Activated CD4-positive, alpha-beta memory T cell treated with anti-CD3 and anti-CD28 coated beads for 36 hours (primary cell): ENCODE measurements around the gene LHFPL2. TPM values are rescaled to one million over a fixed set of nuclear protein-coding genes. Genes with fewer than 3 reads are reported as not detected.

Source experiments
- CTCF ChIA-PET: fragments of 350-600 bp; sonication (Branson Sonifier 250); formaldehyde crosslinking; loops from one replicate; lab custom pipeline; 2021; ENCODE audit warnings: antibody characterized with exemption, inconsistent platforms; lab: Charles Lee
- POLR2A ChIA-PET: fragments of 350-600 bp; sonication (Branson Sonifier 250); formaldehyde crosslinking; loops from one replicate; lab custom pipeline; 2021; ENCODE audit warnings: antibody characterized with exemption; lab: Charles Lee
- DNase-seq: peaks from one replicate; pipeline ENCODE4 v3.0.0-alpha.2; 2020
- H3K27ac Mint-ChIP-seq: one replicate; pipeline ENCODE4 v1.8.0; 2021; ENCODE audit warnings: mixed read lengths
- H3K27me3 Mint-ChIP-seq: one replicate; pipeline ENCODE4 v1.8.0; 2021; ENCODE audit warnings: mixed read lengths
- H3K36me3 Mint-ChIP-seq: one replicate; pipeline ENCODE4 v1.8.0; 2021; ENCODE audit warnings: mixed read lengths
- H3K4me1 Mint-ChIP-seq: one replicate; pipeline ENCODE4 v1.8.0; 2021; ENCODE audit warnings: low read depth, mixed read lengths
- H3K4me3 Mint-ChIP-seq: one replicate; pipeline ENCODE4 v1.8.0; 2021; ENCODE audit warnings: mild to moderate bottlenecking, mixed read lengths
- H3K9me3 Mint-ChIP-seq: one replicate; pipeline ENCODE4 v1.8.0; 2021; ENCODE audit warnings: mixed read lengths
- intact Hi-C: fragments of 100-400 bp; cut with micrococcal nuclease; formaldehyde crosslinking; loops from one replicate; pipeline ENCODE4 v1.15.1; 2023
- total RNA-seq, 2 experiments: library from RNA; stranded (reverse); gene quantifications; one replicate each; pipeline ENCODE4 v1.2.3, GENCODE V29; 2021

Gene LHFPL2
- total RNA-seq, 2 experiments from 2014 or later: 0.05 to 0.19 TPM

DNA sequence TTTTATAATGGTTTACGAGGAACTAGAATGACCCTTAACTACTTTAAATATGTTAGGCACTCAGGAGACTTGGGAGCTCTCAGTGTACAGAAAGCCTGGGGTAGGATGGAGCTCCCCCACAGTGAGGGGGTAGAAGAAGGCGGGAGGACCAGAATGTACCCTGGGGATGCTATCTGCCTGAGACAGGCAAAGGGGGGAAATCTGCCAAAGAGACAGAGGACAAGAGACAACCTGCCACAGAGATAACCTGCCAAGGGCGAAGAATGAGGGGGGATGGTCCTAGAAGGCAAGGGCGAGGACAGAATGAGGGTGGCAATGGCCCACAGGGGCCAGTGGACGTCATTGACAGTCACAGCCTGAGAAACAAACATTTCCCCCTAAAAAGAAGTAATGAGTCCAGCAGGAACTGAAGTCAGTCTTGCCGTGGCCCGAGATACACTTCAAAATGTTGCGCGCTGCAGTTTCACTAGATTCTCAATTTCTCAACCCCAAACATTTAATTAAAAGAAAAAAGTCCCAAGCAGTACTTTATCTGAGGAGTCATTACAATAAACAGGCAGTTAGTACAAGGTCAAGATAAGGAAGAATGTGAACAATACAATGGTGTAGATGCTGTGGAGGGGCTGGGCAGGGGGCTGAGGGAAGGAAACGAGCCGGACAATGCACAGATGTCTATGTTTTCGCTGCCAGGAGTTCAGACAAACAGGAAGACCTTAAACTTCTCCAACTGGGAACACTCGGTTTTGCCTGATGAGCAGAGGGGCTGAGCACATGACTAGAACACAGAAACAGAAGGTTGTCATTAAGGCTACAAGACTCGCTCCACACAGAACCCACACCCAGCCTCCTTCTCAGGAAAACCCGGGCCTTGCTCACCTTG, 125.0 kb downstream of the LHFPL2 start:
- Mint-ChIP-seq H3K4me1 (peaks cover 2% of the 10 kb centered on the region), H3K36me3 (no peaks in the 10 kb centered on the region), H3K9me3 (no peaks in the 10 kb centered on the region), H3K27me3 (peaks cover 19% of the 10 kb centered on the region), H3K4me3 (no peak overlapping the region), H3K27ac (no peak overlapping the region)
- POLR2A ChIA-PET: no interaction called here
- DNase-seq: no peak
- CTCF ChIA-PET: no interaction called here
- intact Hi-C loops: no loop called here

- POLR2A ChIA-PET: no interaction called here
- H3K9me3 Mint-ChIP-seq: no peaks in the 10 kb centered on the region
- H3K4me1 Mint-ChIP-seq: peaks cover 2% of the 10 kb centered on the region
- H3K27ac Mint-ChIP-seq: no peak overlapping the region
- no peak overlapping the region for H3K4me3 Mint-ChIP-seq
- H3K27me3 Mint-ChIP-seq: peaks cover 20% of the 10 kb centered on the region
- DNase-seq: no peak
- CTCF ChIA-PET: no interaction called here
- intact Hi-C loops: no loop called here
- H3K36me3 Mint-ChIP-seq: no peaks in the 10 kb centered on the region
Measured at GRCh38 chr5:78522476-78523260, 125.9 kb downstream of the LHFPL2 start.

- Mint-ChIP-seq H3K27ac (no peak overlapping the region), H3K4me3 (no peak overlapping the region), H3K4me1 (peaks cover 2% of the 10 kb centered on the region), H3K9me3 (no peaks in the 10 kb centered on the region), H3K36me3 (no peaks in the 10 kb centered on the region), H3K27me3 (peaks cover 26% of the 10 kb centered on the region)
- POLR2A ChIA-PET: no interaction called here
- intact Hi-C loops: no loop called here
- CTCF ChIA-PET: no interaction called here
- DNase-seq: no peak
Measured at GRCh38 chr5:78521455-78521854, 127.1 kb downstream of the LHFPL2 start.

DNA sequence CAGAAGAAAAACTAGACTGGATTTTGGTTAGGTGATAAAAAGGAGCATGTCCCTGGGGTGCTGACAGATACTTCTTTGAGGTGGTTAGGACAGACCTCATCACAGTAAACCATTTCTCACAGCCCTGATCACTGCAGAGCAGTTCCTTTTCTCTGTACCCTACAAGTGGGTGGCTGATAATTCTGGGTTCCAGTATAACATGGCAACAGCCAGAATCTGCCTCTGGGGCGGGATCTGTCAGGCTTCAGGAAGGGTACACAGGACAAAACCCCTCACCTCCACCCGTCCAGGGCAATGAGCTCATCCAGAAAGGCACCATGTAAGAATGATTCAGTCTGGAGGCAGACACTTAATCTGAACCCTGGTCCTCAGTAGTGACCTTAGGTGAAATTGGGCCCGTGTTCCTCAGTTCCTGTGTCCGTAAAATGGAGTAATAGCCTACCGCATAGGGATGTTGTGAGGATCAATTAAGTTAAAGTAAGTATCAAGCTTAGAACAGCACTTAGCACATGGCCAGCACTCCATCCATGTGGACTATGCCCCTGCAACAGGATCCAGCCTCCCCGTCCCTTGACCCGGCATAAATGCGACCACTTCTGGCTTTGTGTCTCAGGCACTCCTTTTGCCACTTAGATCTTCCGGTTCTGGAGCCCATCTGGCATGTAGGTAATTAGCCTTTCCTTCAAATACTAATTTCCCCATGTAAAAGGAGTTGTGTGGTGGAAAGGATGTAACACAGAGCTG, 129.2 kb downstream of the LHFPL2 start:
- H3K36me3 Mint-ChIP-seq: no peaks in the 10 kb centered on the region
- CTCF ChIA-PET: interaction anchor here (0.6 kb wide), 1 partner anchor 466 kb away, joined by 3 read pairs; no protein-coding TSS in a partner anchor
- POLR2A ChIA-PET: no interaction called here
- intact Hi-C loops: no loop called here
- H3K4me1 Mint-ChIP-seq: no peaks in the 10 kb centered on the region
- no peak overlapping the region for H3K4me3 Mint-ChIP-seq
- peaks cover 30% of the 10 kb centered on the region for H3K27me3 Mint-ChIP-seq
- no peaks in the 10 kb centered on the region for H3K9me3 Mint-ChIP-seq
- H3K27ac Mint-ChIP-seq: no peak overlapping the region
- no peak for DNase-seq

DNA sequence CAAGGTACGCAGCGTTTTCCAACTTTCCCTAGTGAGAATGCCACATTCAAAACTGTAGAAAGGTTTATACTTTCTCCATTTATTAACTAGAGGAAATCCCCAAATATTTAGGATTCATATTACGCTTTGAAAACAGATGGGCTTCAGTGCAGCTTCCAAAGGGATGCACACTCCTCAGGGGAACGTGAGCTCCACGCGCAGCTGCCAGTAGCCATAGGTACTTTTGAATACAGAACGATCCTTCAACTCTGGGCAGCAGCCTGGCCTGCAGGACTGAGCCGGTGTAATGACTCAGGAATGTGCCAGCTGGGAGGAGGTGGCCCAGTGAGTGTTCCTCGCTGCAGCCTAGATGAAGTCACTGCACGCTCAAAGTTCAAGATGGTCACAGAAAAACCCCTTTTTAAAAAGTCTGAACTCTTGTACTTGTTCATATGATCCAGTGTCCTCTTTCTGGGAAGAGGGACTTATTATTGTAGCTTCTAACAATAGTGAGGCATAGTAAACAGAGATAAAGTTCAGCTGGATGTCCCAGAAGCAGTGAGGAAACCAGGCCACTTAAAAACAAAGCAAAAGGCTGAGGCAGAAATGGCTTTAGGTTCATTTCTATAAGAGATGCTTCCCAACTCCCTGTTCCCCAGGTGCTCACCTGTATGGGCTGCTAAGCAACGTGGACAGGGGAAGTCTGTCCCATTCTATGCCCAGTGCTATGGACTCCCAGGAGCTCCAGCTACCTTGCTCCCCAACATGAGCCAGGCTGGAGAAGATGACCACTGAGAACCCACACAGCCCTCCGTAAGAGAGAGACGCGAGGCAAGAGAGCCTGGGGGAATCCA, 130.0 kb downstream of the LHFPL2 start:
- ChIA-PET POLR2A (no interaction called here), CTCF (no interaction called here)
- H3K9me3 Mint-ChIP-seq: no peaks in the 10 kb centered on the region
- H3K36me3 Mint-ChIP-seq: no peaks in the 10 kb centered on the region
- peaks cover 35% of the 10 kb centered on the region for H3K27me3 Mint-ChIP-seq
- intact Hi-C loops: no loop called here
- DNase-seq: no peak
- H3K4me3 Mint-ChIP-seq: no peak overlapping the region
- no peak overlapping the region for H3K27ac Mint-ChIP-seq
- H3K4me1 Mint-ChIP-seq: no peaks in the 10 kb centered on the region

DNA sequence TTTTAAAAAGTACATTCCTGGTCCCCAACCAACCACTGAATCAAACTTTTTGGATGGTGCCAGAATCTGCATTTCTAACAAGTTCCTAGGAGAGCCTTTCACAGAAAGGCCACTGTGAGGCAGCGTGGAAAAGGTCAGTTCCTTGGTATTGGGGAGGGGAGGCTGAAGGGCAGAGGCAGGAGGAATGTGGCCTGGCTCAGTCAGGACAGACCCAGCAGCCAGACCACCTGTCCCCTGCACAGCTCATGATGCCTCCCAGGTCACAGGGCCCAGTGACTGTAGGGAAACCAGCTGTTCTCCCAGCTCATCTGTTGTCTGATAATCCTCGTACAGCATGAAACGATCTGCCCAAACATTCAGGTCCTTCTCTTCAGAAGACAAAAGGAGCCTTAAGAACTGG, 132.9 kb downstream of the LHFPL2 start:
- Mint-ChIP-seq H3K36me3 (no peaks in the 10 kb centered on the region), H3K27ac (no peak overlapping the region), H3K4me1 (no peaks in the 10 kb centered on the region), H3K27me3 (peaks cover 37% of the 10 kb centered on the region), H3K4me3 (no peak overlapping the region), H3K9me3 (no peaks in the 10 kb centered on the region)
- POLR2A ChIA-PET: no interaction called here
- no peak for DNase-seq
- intact Hi-C loops: no loop called here
- CTCF ChIA-PET: no interaction called here

DNA sequence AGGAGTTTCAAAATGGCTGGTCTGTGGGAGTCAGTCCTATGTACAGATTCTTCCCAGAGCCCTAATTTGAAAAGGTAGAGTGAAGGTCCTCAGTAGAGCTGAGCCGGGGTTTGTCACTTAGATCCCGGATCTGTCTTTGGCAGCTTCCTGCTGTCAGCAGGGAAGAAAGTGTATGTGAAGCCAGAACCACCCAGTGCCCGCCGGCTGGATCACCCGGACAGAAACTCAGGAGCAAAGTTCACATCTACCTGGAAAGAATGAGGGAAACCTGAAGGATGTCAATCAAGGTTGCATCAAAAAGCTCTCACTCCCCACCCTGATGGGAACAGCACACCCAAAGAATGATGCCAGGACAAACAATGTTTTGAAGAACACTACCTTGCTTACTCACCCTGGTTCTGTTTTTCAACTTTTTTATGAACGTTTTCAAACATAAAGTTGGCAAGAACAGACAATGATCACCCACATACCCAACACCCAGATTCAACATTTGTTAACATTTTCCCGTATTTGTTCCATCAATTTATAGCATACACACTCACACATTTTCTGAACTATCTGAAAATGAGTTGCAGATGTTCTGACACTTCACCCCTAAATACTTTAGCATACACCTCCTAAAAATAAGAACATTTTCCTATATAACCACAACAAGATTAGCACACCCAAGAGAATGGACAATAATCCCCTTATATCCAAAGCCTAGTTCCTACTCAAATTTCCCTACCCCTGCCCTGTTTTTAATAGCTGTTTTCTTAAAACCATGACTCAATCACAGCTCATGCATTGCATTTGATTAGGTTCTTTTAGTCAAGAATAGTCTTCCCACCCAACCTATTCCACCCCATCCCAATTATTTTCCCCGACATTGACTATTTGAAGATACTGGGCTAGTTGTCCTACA, 133.9 kb downstream of the LHFPL2 start:
- CTCF ChIA-PET: no interaction called here
- intact Hi-C loops: no loop called here
- POLR2A ChIA-PET: no interaction called here
- Mint-ChIP-seq H3K27me3 (peaks cover 38% of the 10 kb centered on the region), H3K4me3 (no peak overlapping the region), H3K36me3 (no peaks in the 10 kb centered on the region), H3K27ac (no peak overlapping the region), H3K9me3 (no peaks in the 10 kb centered on the region), H3K4me1 (peaks cover 6% of the 10 kb centered on the region)
- no peak for DNase-seq

GRCh38 chr5:78513441-78513840, 135.1 kb downstream of the LHFPL2 start:
- intact Hi-C loops: no loop called here
- no peak overlapping the region for H3K27ac Mint-ChIP-seq
- H3K4me1 Mint-ChIP-seq: peaks cover 13% of the 10 kb centered on the region
- POLR2A ChIA-PET: no interaction called here
- H3K4me3 Mint-ChIP-seq: no peak overlapping the region
- H3K9me3 Mint-ChIP-seq: no peaks in the 10 kb centered on the region
- peaks cover 44% of the 10 kb centered on the region for H3K27me3 Mint-ChIP-seq
- no peaks in the 10 kb centered on the region for H3K36me3 Mint-ChIP-seq
- CTCF ChIA-PET: no interaction called here
- DNase-seq: no peak

- H3K27me3 Mint-ChIP-seq: peaks cover 42% of the 10 kb centered on the region
- no peak overlapping the region for H3K27ac Mint-ChIP-seq
- no peak overlapping the region for H3K4me3 Mint-ChIP-seq
- DNase-seq: no peak
- POLR2A ChIA-PET: no interaction called here
- CTCF ChIA-PET: no interaction called here
- H3K4me1 Mint-ChIP-seq: peaks cover 13% of the 10 kb centered on the region
- H3K9me3 Mint-ChIP-seq: no peaks in the 10 kb centered on the region
- no peaks in the 10 kb centered on the region for H3K36me3 Mint-ChIP-seq
- intact Hi-C loops: no loop called here
Measured at GRCh38 chr5:78512435-78512834, 136.1 kb downstream of the LHFPL2 start.

DNA sequence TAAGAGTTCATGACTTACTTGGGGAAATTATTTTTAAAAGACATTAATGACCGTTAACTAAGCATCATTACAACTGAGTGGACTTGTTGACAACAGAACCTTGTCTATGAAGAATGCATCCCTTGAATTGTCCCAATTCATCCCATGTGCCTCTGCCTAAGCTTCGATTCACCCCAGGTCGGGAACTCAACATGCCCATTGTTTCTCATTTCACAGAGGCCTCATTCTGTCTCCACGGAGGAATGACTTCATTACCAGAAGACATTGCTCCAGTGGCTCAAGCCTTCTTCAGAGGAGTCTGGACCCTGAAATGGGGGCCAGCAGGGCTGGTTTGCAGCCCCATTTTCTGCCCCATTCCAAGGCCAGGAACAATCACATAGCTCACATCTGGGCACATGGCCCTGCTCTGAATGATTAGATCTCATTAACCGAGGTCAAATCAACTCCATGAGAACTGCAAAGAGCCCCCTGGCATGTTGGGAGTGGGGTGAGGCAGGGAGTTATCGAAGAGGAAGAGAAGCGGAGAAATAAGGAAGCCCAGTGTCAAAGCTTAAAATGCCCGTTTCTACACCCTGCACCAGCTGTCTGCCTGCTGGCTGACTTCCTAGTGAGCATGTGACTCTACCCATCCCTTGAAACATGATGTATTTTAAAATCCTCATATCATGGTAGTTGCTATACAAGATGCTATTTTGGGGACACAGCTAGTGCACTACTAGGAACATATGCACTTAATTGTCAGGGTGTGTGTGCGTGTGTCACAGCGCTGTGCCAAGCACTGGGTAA, 137.3 kb downstream of the LHFPL2 start:
- H3K27ac Mint-ChIP-seq: no peak overlapping the region
- intact Hi-C loops: no loop called here
- no peak for DNase-seq
- no peaks in the 10 kb centered on the region for H3K36me3 Mint-ChIP-seq
- H3K4me3 Mint-ChIP-seq: no peak overlapping the region
- peaks cover 13% of the 10 kb centered on the region for H3K4me1 Mint-ChIP-seq
- POLR2A ChIA-PET: no interaction called here
- peaks cover 43% of the 10 kb centered on the region for H3K27me3 Mint-ChIP-seq
- CTCF ChIA-PET: interaction anchor here (0.9 kb wide), 1 partner anchor 9 kb away, joined by 3 read pairs; no protein-coding TSS in a partner anchor
- no peaks in the 10 kb centered on the region for H3K9me3 Mint-ChIP-seq
